Keratinocyte (primary cell): ENCODE results near the gene SPON1. TPM values are rescaled to one million over a fixed set of nuclear protein-coding genes. Genes with fewer than 3 reads are reported as not detected.

ENCODE experiments used
- DNase-seq: peaks from one replicate; pipeline ENCODE4 v3.0.0-alpha.2; 2011; ENCODE audit warnings: low read depth, missing footprints, low spot score
- FAIRE-seq: peaks from 2 replicates; lab custom pipeline; 2011; peaks lifted over from hg19 to GRCh38; lab: Jason Lieb, UNC
- H2AFZ ChIP-seq: 2 replicates; pipeline ENCODE4 v1.6.0; 2012; ENCODE audit warnings: low read length, control low read depth, inconsistent platforms; ENCODE audit not compliant: control insufficient read depth
- H3K27ac ChIP-seq: 2 replicates; pipeline ENCODE4 v1.5.1; 2011; ENCODE audit warnings: low read length; ENCODE audit not compliant: control insufficient read depth, insufficient read depth
- H3K27me3 ChIP-seq: 3 replicates; pipeline ENCODE4 v1.6.0; 2011; ENCODE audit warnings: low read length; ENCODE audit not compliant: control insufficient read depth, insufficient read depth; ENCODE audit errors: extremely low read depth
- H3K36me3 ChIP-seq, 2 experiments: 2 replicates in 1 of 2; 3 replicates in 1 of 2; pipeline ENCODE4 v1.5.1; 2011; ENCODE audit warnings: low read length in 2 of 2, mild to moderate bottlenecking in 1 of 2; ENCODE audit not compliant: control insufficient read depth in 2 of 2, insufficient read depth in 2 of 2; ENCODE audit errors: extremely low read depth in 1 of 2
- H3K4me1 ChIP-seq: 3 replicates; pipeline ENCODE4 v1.5.1; 2011; ENCODE audit warnings: low read length; ENCODE audit not compliant: control insufficient read depth, insufficient read depth; ENCODE audit errors: extremely low read depth
- H3K4me2 ChIP-seq: 3 replicates; pipeline ENCODE4 v1.6.0; 2011; ENCODE audit warnings: low read depth, low read length; ENCODE audit not compliant: control insufficient read depth, insufficient read depth; ENCODE audit errors: extremely low read depth
- H3K4me3 ChIP-seq, 3 experiments: fragments of 200-600 bp in 1 of 3; sonication (generic) in 1 of 3; 2 replicates in 2 of 3; 3 replicates in 1 of 3; pipeline ENCODE4 v1.5.1; 2011 to 2016; ENCODE audit warnings: low read length in 3 of 3, mild to moderate bottlenecking in 3 of 3, control low read depth in 2 of 3, inconsistent platforms in 1 of 3, low read depth in 1 of 3, mixed read lengths in 1 of 3, mixed run types in 1 of 3, moderate library complexity in 1 of 3; ENCODE audit not compliant: control insufficient read depth in 2 of 3, insufficient read depth in 2 of 3; ENCODE audit errors: extremely low read depth in 1 of 3
- H3K79me2 ChIP-seq: 2 replicates; pipeline ENCODE4 v1.6.0; 2012; ENCODE audit warnings: low read length; ENCODE audit not compliant: control insufficient read depth, insufficient read depth
- H3K9ac ChIP-seq: 3 replicates; pipeline ENCODE4 v1.6.0; 2011; ENCODE audit warnings: low read length; ENCODE audit not compliant: control insufficient read depth, insufficient read depth; ENCODE audit errors: extremely low read depth
- H3K9me1 ChIP-seq: 3 replicates; pipeline ENCODE4 v1.6.0; 2011; ENCODE audit warnings: low read length; ENCODE audit not compliant: control insufficient read depth, insufficient read depth; ENCODE audit errors: extremely low read depth
- H3K9me3 ChIP-seq: 2 replicates; pipeline ENCODE4 v1.5.1; 2012; ENCODE audit warnings: low read depth, low read length; ENCODE audit not compliant: control insufficient read depth
- H4K20me1 ChIP-seq: 3 replicates; pipeline ENCODE4 v1.6.0; 2011; ENCODE audit warnings: low read length; ENCODE audit not compliant: control insufficient read depth, insufficient read depth; ENCODE audit errors: extremely low read depth
- CTCF ChIP-seq, 3 experiments: IDR thresholded peaks in 1 of 3; conservative IDR thresholded peaks in 1 of 3; optimal IDR thresholded peaks in 1 of 3; 2 replicates in 2 of 3; 3 replicates in 1 of 3; pipeline versions ENCODE3 to v1.5.1; 2011; ENCODE audit warnings: low read length in 3 of 3, mild to moderate bottlenecking in 3 of 3, moderate library complexity in 2 of 3, control low read depth in 1 of 3, inconsistent platforms in 1 of 3; ENCODE audit not compliant: insufficient read depth in 2 of 3; ENCODE audit errors: extremely low read depth in 1 of 3
- EZH2 ChIP-seq: IDR thresholded peaks from one replicate; pipeline ENCODE4 v1.6.1; 2012; ENCODE audit warnings: inconsistent platforms, mild to moderate bottlenecking, low read length, moderate library complexity
- dilution Hi-C: fragments of 300-500 bp; cut with MboI; formaldehyde crosslinking; loops from one replicate; pipeline ENCODE4 v1.7.0; 2020; ENCODE audit warnings: low sequenced_read_pairs; ENCODE audit not compliant: extremely low pct_ligation_motif_present
- polyA plus RNA-seq, 5 experiments: library from polyadenylated mRNA; depleted of rRNA in 3 of 5; stranded (reverse) in 3 of 5; stranded (forward) in 1 of 5; unstranded in 1 of 5; fragments of >200 nt; gene quantifications; 1 replicate in 1 of 5; 2 replicates in 3 of 5; 3 replicates in 1 of 5; pipeline versions ENCODE4 v1.2.1 to v1.2.3, GENCODE V29; 2011 to 2012; ENCODE audit warnings: missing spikeins in 2 of 5, low read depth in 1 of 5, low replicate concordance in 1 of 5

SPON1 gene
- polyA plus RNA-seq, 1 donor (not counting 4 experiments of a cell fraction or from before 2014, with no cell fraction given) = not detected

- peak; percentile 42 for TF ChIP-seq EZH2
- peak in 1 of 3 experiments; percentile 29 for TF ChIP-seq CTCF (optimal IDR thresholded peaks at IDR 0.05 in 1 of 3, IDR thresholded peaks at IDR 0.05 in 1 of 3, conservative IDR thresholded peaks at IDR 0.05 in 1 of 3; ENCODE audit: extremely low read depth in 1 of 3, insufficient read depth in 2 of 3, low read length in 3 of 3)
- H3K4me2 ChIP-seq = no peak overlapping the region
- dilution Hi-C loops = no loop called here
Observed at GRCh38 chr11:14259186-14259784, 296.8 kb downstream of the SPON1 start.

GRCh38 chr11:14259878-14260277, 297.4 kb downstream of the SPON1 start:
- Histone ChIP-seq H3K27ac (no peak overlapping the region), H3K9ac (no peak overlapping the region), H3K79me2 (no peaks in the 10 kb centered on the region), H3K36me3 (no peaks in the 10 kb centered on the region), H3K4me2 (no peak overlapping the region), H4K20me1 (no peaks in the 10 kb centered on the region), H3K9me1 (no peaks in the 10 kb centered on the region), H3K4me3 (no peak overlapping the region), H2AFZ (no peak overlapping the region), H3K4me1 (no peaks in the 10 kb centered on the region), H3K9me3 (no peaks in the 10 kb centered on the region), H3K27me3 (peaks cover 17% of the 10 kb centered on the region)
- FAIRE-seq = no peak
- dilution Hi-C loops = no loop called here
- TF ChIP-seq EZH2 (no peak), CTCF (optimal IDR thresholded peaks at IDR 0.05 in 1 of 3, IDR thresholded peaks at IDR 0.05 in 1 of 3, conservative IDR thresholded peaks at IDR 0.05 in 1 of 3; ENCODE audit: extremely low read depth in 1 of 3, insufficient read depth in 2 of 3, low read length in 3 of 3) (no peak)
- DNase-seq = no peak

More at GRCh38 chr11:14259186-14259784, 296.8 kb downstream of the SPON1 start:
- H3K27ac ChIP-seq = no peak overlapping the region
- FAIRE-seq (no peak), DNase-seq (no peak)
- H3K4me3 ChIP-seq = no peak overlapping the region
- no peaks in the 10 kb centered on the region for H4K20me1 ChIP-seq
- no peaks in the 10 kb centered on the region for H3K9me1 ChIP-seq
- peaks cover 21% of the 10 kb centered on the region for H3K27me3 ChIP-seq
- no peaks in the 10 kb centered on the region for H3K36me3 ChIP-seq
- H2AFZ ChIP-seq = no peak overlapping the region
- no peaks in the 10 kb centered on the region for H3K4me1 ChIP-seq
- no peaks in the 10 kb centered on the region for H3K9me3 ChIP-seq
- no peaks in the 10 kb centered on the region for H3K79me2 ChIP-seq
- H3K9ac ChIP-seq = no peak overlapping the region
